Activated CD4-positive, alpha-beta memory T cell treated with anti-CD3 and anti-CD28 coated beads, Interleukin-2, amount 10 ng/mL, durations not matched to agents 7 days and 5 days (primary cell): ENCODE measurements around the gene ZNF428. TPM values are rescaled to one million over a fixed set of nuclear protein-coding genes. Genes with fewer than 3 reads are reported as not detected.
"Not testable (repeated sequence)": the region's sequence is repeated elsewhere in the genome, so short reads cannot be mapped to it uniquely, and the experiment has no call there.

ENCODE experiments used
- CTCF ChIA-PET: fragments of 350-600 bp; sonication (Branson Sonifier 250); formaldehyde crosslinking; loops from one replicate; lab custom pipeline; 2021; ENCODE audit warnings: antibody characterized with exemption, inconsistent platforms; lab: Charles Lee
- POLR2A ChIA-PET: fragments of 350-600 bp; sonication (Branson Sonifier 250); formaldehyde crosslinking; loops from one replicate; lab custom pipeline; 2021; ENCODE audit warnings: antibody characterized with exemption; lab: Charles Lee
- DNase-seq: peaks from one replicate; pipeline ENCODE4 v3.0.0-alpha.2; 2020
- H3K27ac Mint-ChIP-seq: one replicate; pipeline ENCODE4 v1.8.0; 2021; ENCODE audit warnings: mild to moderate bottlenecking, mixed read lengths
- H3K27me3 Mint-ChIP-seq: one replicate; pipeline ENCODE4 v1.8.0; 2021; ENCODE audit warnings: mixed read lengths
- H3K36me3 Mint-ChIP-seq: one replicate; pipeline ENCODE4 v1.8.0; 2021; ENCODE audit warnings: low read depth, mixed read lengths
- H3K4me1 Mint-ChIP-seq: one replicate; pipeline ENCODE4 v1.8.0; 2021; ENCODE audit warnings: mixed read lengths
- H3K4me3 Mint-ChIP-seq: one replicate; pipeline ENCODE4 v1.8.0; 2021; ENCODE audit warnings: mild to moderate bottlenecking, mixed read lengths
- H3K9me3 Mint-ChIP-seq: one replicate; pipeline ENCODE4 v1.8.0; 2021; ENCODE audit warnings: mixed read lengths
- total RNA-seq, 2 experiments: library from RNA; stranded (reverse); gene quantifications; one replicate each; pipeline ENCODE4 v1.2.3, GENCODE V29; 2021

The ZNF428 gene
- total RNA-seq, 2 experiments from 2014 or later = 19.7 to 20.6 TPM

GRCh38 chr19:43595605-43595998 lies 23.8 kb downstream of the ZNF428 start:
- H3K4me3 Mint-ChIP-seq = peak overlapping the region; percentile 97
- peaks cover 36% of the 10 kb centered on the region for H3K36me3 Mint-ChIP-seq
- peak overlapping the region; percentile 92 for H3K27ac Mint-ChIP-seq
- H3K4me1 Mint-ChIP-seq = peaks cover 45% of the 10 kb centered on the region
- H3K27me3 Mint-ChIP-seq = no peaks in the 10 kb centered on the region
- ChIA-PET CTCF (interaction anchor here (1.0 to 6.2 kb wide), 22 partner anchors 9 to 214 kb away, joined by 3 to 208 read pairs (median 8); partner anchors contain the start of genes KCNN4, PINLYP, XRCC1 and ZNF575), POLR2A (interaction anchor here (0.8 to 5.1 kb wide), 18 partner anchors 9 to 214 kb away, joined by 3 to 57 read pairs (median 8); partner anchors contain the start of genes KCNN4, PHLDB3, PINLYP and SMG9)
- DNase-seq = no peak
- H3K9me3 Mint-ChIP-seq = no peaks in the 10 kb centered on the region

DNA sequence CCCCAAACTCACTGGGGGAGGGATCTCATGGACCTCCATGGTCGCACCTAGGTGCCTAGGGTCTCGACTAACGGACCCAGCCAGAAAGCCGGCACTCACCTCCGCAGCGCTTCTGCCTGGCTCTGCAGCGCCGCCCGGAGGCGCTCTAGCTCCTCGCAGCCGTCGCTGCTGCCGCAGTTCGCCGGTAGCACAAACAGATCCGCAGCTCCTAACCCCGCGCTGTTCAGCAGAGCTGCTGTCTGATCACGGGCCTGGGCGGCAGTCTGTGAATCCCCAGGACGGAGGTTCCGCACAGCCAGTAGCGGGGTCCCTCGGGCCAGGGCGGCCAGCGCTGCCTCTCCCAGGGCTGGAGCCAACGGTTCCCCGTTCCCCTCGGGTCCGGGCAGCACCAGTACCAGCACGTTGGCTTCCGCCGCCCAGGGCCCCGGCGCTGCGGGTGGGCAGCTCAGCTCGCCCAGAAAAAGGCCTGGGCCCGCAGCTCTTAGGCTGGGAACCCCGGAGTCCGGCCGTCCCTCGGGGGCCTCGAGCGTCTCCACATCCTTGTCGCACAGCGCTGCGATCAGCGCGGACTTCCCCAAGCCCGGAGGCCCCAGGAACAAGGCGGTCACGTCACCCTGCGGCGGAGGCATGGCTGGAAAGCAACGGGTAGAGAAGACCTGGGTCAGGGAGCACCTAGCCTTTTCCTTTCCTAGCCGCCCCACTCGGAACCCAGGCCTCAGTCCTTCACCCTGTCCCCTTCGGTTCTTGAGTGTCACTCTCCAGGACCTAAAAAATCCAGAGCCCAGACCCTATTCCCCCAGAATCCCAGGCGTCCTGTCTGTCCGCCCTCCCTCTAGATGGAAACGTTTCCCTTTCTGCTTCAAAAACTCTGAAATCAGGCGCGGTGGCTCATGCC lies 24.5 kb downstream of the ZNF428 start:
- Mint-ChIP-seq H3K27ac (peak overlapping the region; percentile 92), H3K9me3 (no peaks in the 10 kb centered on the region), H3K4me3 (peak overlapping the region; percentile 97), H3K4me1 (peaks cover 45% of the 10 kb centered on the region), H3K36me3 (peaks cover 33% of the 10 kb centered on the region), H3K27me3 (no peaks in the 10 kb centered on the region)
- POLR2A ChIA-PET = interaction anchor here (0.7 to 5.1 kb wide), 20 partner anchors 12 to 215 kb away, joined by 3 to 57 read pairs (median 6); partner anchors contain the start of genes ETHE1, KCNN4, PHLDB3 and PINLYP
- CTCF ChIA-PET = interaction anchor here (0.6 to 6.2 kb wide), 36 partner anchors 8 to 458 kb away, joined by 3 to 208 read pairs (median 5); partner anchors contain the start of genes KCNN4, PHLDB3, PINLYP and XRCC1
- DNase-seq = peak; percentile 81

DNA sequence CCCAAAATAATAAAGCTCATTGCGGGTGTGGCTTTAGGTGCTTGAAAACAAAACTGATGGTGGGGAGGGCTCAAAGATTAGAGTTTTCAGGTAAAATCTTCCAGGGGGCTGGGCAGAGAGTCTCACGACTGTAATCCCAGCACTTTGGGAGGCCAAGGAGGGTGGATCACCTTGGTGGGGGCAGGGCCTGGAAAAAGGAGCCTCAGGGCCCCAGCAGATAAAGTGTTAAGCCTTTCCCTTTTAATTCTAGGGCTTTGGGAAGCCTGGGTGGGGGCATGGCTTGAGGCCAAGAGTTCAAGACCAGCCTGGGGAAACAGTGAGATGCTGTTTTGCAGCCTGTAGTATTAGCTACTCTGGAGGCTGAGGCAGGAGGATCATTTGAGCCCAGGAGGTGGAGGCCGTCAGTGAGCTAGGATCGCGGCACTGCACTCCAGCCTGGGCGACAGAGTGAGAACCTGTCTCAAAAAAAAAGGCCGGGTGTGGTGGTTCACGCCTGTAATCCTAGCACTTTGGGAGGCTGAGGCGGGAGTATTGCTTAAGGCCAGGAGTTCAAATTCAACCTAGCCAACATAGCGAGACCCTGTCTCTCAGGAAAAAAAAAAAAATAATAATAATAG lies 25.2 kb downstream of the ZNF428 start:
- H3K27ac Mint-ChIP-seq = peak overlapping the region; percentile 54
- ChIA-PET POLR2A (interaction anchor here (0.7 to 5.1 kb wide), 18 partner anchors 12 to 216 kb away, joined by 3 to 57 read pairs (median 8); partner anchors contain the start of genes ETHE1, KCNN4, PHLDB3 and PINLYP), CTCF (interaction anchor here (0.6 to 6.2 kb wide), 33 partner anchors 7 to 458 kb away, joined by 3 to 208 read pairs (median 5); partner anchors contain the start of genes KCNN4, PHLDB3, PINLYP and XRCC1)
- no peak for DNase-seq
- H3K4me1 Mint-ChIP-seq = peaks cover 47% of the 10 kb centered on the region
- peak overlapping the region; percentile 97 for H3K4me3 Mint-ChIP-seq
- H3K27me3 Mint-ChIP-seq = no peaks in the 10 kb centered on the region
- no peaks in the 10 kb centered on the region for H3K9me3 Mint-ChIP-seq
- H3K36me3 Mint-ChIP-seq = peaks cover 29% of the 10 kb centered on the region

DNA sequence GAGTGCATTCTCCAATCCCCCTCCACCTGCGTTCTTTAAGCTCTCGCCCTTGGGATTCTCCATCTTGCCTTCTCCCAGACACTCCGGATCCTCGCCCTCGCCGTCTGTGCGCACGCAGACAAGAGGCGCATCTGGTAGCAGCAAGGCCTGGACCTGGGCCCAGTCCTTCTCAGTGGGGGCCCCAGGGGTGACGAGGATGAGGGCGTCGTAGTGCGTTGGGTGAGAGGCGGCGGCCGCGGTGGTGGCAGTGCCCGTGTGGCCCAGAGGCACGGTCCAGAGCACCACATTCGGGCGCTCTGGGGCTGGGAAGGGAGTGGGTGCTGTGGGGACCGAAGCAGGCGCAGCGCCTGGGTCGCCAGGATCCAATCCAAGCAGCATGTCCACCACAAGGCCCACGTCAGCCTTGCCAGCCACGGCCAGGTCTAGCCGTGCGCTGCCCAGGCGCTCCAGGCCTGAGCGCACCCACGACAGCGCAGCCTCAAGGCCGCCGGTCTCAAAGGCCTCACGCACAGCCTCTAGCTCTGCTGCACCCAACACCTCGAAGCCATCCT lies 26.6 kb downstream of the ZNF428 start:
- Mint-ChIP-seq H3K27ac (no peak overlapping the region), H3K36me3 (peaks cover 26% of the 10 kb centered on the region), H3K27me3 (no peaks in the 10 kb centered on the region), H3K9me3 (no peaks in the 10 kb centered on the region), H3K4me1 (peaks cover 36% of the 10 kb centered on the region), H3K4me3 (no peak overlapping the region)
- CTCF ChIA-PET = interaction anchor here (0.7 to 6.2 kb wide), 5 partner anchors 12 to 73 kb away, joined by 3 to 208 read pairs (median 23); partner anchors contain the start of genes PINLYP and XRCC1
- no peak for DNase-seq
- POLR2A ChIA-PET = no interaction called here

DNA sequence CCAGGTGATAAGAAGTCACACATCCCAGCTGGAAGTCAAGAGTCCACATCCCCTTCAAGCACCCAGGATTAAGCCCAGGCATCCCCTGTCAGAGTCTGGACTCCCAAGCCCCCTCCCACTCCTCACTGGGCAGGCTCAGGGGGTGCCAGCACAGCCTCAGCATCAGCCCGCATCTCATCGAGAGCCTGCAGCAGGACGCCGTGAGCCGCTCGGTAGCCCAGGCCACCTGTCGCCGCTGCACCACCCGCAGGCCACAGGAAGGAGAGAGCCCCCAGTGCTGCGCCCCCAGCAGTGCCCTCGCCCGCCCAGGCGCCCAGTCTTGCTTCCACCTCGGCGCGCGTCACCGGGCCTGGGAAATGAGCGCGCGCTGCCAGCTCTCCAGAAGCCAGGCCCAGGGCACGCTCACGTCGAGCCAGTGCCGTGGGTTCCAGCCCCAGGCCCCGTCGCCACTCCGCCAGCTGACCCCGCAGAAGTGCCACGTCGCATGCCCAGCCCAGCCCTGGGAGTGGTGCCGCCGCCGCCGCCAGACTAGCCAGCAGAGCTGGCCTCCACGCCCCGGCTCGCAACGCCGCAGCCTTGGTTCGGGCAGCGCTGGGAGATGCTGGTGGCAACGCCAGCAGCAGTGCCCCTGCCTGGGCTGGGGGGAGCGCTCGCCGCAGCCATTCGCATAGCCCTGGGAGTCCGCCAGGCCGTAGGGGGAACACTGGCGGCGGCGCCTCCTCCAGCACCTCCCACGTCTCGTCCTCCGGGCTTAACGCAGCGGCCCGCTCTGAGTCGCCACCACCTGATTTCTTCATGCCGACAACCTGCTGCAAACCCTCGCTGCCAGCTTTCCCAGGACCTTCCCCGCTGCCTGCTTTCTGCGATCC lies 27.3 kb downstream of the ZNF428 start:
- Mint-ChIP-seq H3K4me1 (peaks cover 29% of the 10 kb centered on the region), H3K9me3 (no peaks in the 10 kb centered on the region), H3K27ac (no peak overlapping the region), H3K36me3 (peaks cover 24% of the 10 kb centered on the region), H3K4me3 (no peak overlapping the region), H3K27me3 (no peaks in the 10 kb centered on the region)
- ChIA-PET POLR2A (no interaction called here), CTCF (interaction anchor here (6.2 kb wide), 1 partner anchor 20 kb away, joined by 95 read pairs; the partner anchor contains the start of genes PINLYP and XRCC1)
- no peak for DNase-seq

GRCh38 chr19:43589678-43590077 lies 29.8 kb downstream of the ZNF428 start:
- Mint-ChIP-seq H3K36me3 (peaks cover 22% of the 10 kb centered on the region), H3K27ac (peak overlapping the region; percentile 30), H3K4me3 (no peak overlapping the region), H3K9me3 (no peaks in the 10 kb centered on the region), H3K27me3 (no peaks in the 10 kb centered on the region), H3K4me1 (peaks cover 17% of the 10 kb centered on the region)
- DNase-seq = no peak
- ChIA-PET CTCF (interaction anchor here (1.6 kb wide), 1 partner anchor 35 kb away, joined by 7 read pairs; no protein-coding TSS in a partner anchor), POLR2A (no interaction called here)

- Mint-ChIP-seq H3K4me3 (no peak overlapping the region), H3K4me1 (peaks cover 18% of the 10 kb centered on the region), H3K36me3 (peaks cover 23% of the 10 kb centered on the region), H3K27ac (no peak overlapping the region), H3K27me3 (no peaks in the 10 kb centered on the region), H3K9me3 (no peaks in the 10 kb centered on the region)
- no peak for DNase-seq
- CTCF ChIA-PET = interaction anchor here (1.6 kb wide), 1 partner anchor 34 kb away, joined by 7 read pairs; no protein-coding TSS in a partner anchor
- POLR2A ChIA-PET = no interaction called here
Measured at GRCh38 chr19:43589277-43589676, 30.2 kb downstream of the ZNF428 start.

GRCh38 chr19:43587029-43587428 lies 32.4 kb downstream of the ZNF428 start:
- POLR2A ChIA-PET = interaction anchor here (0.8 kb wide), 1 partner anchor 90 kb away, joined by 3 read pairs; no protein-coding TSS in a partner anchor
- peaks cover 14% of the 10 kb centered on the region for H3K36me3 Mint-ChIP-seq
- H3K27ac Mint-ChIP-seq, H3K27me3 Mint-ChIP-seq, H3K4me3 Mint-ChIP-seq, H3K9me3 Mint-ChIP-seq, DNase-seq: not testable (repeated sequence)
- H3K4me1 Mint-ChIP-seq = peaks cover 12% of the 10 kb centered on the region
- CTCF ChIA-PET = interaction anchor here (0.8 to 1.0 kb wide), 2 partner anchors 8 to 9 kb away, joined by 3 to 4 read pairs; partner anchors contain the start of genes IRGQ and ZNF576

GRCh38 chr19:43586346-43586745 lies 33.1 kb downstream of the ZNF428 start:
- ChIA-PET POLR2A (no interaction called here), CTCF (interaction anchor here (0.8 to 1.0 kb wide), 2 partner anchors 8 to 10 kb away, joined by 3 to 4 read pairs; partner anchors contain the start of genes IRGQ and ZNF576)
- no peak overlapping the region for H3K27ac Mint-ChIP-seq
- H3K4me1 Mint-ChIP-seq = peaks cover 14% of the 10 kb centered on the region
- no peak overlapping the region for H3K4me3 Mint-ChIP-seq
- no peaks in the 10 kb centered on the region for H3K27me3 Mint-ChIP-seq
- no peak for DNase-seq
- H3K9me3 Mint-ChIP-seq = no peaks in the 10 kb centered on the region
- H3K36me3 Mint-ChIP-seq = peaks cover 14% of the 10 kb centered on the region

GRCh38 chr19:43584484-43584883 lies 34.9 kb downstream of the ZNF428 start:
- H3K27me3 Mint-ChIP-seq = no peaks in the 10 kb centered on the region
- H3K36me3 Mint-ChIP-seq = peaks cover 12% of the 10 kb centered on the region
- peaks cover 15% of the 10 kb centered on the region for H3K4me1 Mint-ChIP-seq
- H3K9me3 Mint-ChIP-seq = no peaks in the 10 kb centered on the region
- POLR2A ChIA-PET = interaction anchor here (1.1 to 6.0 kb wide), 3 partner anchors 10 to 30 kb away, joined by 4 to 28 read pairs (median 5); partner anchors contain the start of genes IRGQ, PINLYP, XRCC1 and ZNF576
- DNase-seq = no peak
- peak overlapping the region; percentile 48 for H3K27ac Mint-ChIP-seq
- CTCF ChIA-PET = interaction anchor here (1.0 to 3.2 kb wide), 6 partner anchors 10 to 138 kb away, joined by 3 to 22 read pairs (median 4); partner anchors contain the start of genes IRGQ and ZNF576
- H3K4me3 Mint-ChIP-seq = no peak overlapping the region

DNA sequence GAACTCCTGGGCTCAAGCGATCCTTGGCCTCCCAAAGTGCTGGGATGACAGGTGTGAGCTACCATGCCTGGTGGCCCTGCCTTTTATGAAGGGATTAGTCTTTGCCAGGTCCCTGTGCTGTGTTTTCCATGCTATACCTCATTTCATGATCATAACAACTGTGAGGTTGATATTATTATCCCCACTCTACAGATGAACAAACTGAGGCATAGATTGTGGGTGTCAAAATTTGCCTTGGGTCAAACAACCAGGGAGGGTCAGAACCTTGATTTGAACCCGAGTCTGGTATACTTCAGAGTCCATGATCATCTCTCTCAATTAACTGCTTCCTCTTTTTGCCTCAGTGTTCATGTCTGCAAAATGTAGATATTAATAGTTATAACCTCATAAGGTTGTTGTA lies 36.9 kb downstream of the ZNF428 start:
- POLR2A ChIA-PET = interaction anchor here (1.9 to 6.0 kb wide), 2 partner anchors 13 to 28 kb away, joined by 4 to 28 read pairs; partner anchors contain the start of genes IRGQ and ZNF576
- CTCF ChIA-PET = interaction anchor here (0.6 to 3.2 kb wide), 2 partner anchors 12 to 1162 kb away, joined by 3 to 22 read pairs; no protein-coding TSS in a partner anchor
- Mint-ChIP-seq H3K4me3 (no peak overlapping the region), H3K4me1 (peaks cover 19% of the 10 kb centered on the region), H3K27me3 (peaks cover 3% of the 10 kb centered on the region), H3K9me3 (no peaks in the 10 kb centered on the region), H3K27ac (no peak overlapping the region), H3K36me3 (peaks cover 12% of the 10 kb centered on the region)
- DNase-seq = no peak
